Fibroblast of villous mesenchyme (primary cell): ENCODE data around the gene CDKN3. TPM values are rescaled to one million over a fixed set of nuclear protein-coding genes. Genes with fewer than 3 reads are reported as not detected.

Experiments
- DNase-seq: peaks from one replicate; pipeline ENCODE4 v3.0.0-alpha.2; 2010; ENCODE audit warnings: low read depth
- H3K4me3 ChIP-seq: 2 replicates; pipeline ENCODE4 v1.5.1; 2011; ENCODE audit warnings: low read depth, mild to moderate bottlenecking, low read length
- CTCF ChIP-seq: IDR thresholded peaks from 2 replicates; pipeline ENCODE4 v1.5.1; 2012; ENCODE audit warnings: low read depth, mild to moderate bottlenecking, low read length; ENCODE audit not compliant: insufficient read depth
- total RNA-seq: library from RNA; depleted of rRNA; stranded (reverse); fragments of >200 nt; gene quantifications from 2 replicates; pipeline ENCODE4 v1.2.3, GENCODE V29; 2012

Gene CDKN3
- total RNA-seq, 1 donor: 42.7 TPM

- no peak for DNase-seq
- H3K4me3 ChIP-seq: no peak overlapping the region
- TF ChIP-seq CTCF: no peak
Observed at GRCh38 chr14:54362089-54362504, 34.7 kb upstream of the CDKN3 start.

- H3K4me3 ChIP-seq: no peak overlapping the region
- TF ChIP-seq CTCF: no peak
- DNase-seq: peak; percentile 18
Observed at GRCh38 chr14:54362759-54363437, 33.9 kb upstream of the CDKN3 start.

- TF ChIP-seq CTCF: no peak
- peak; percentile 35 for DNase-seq
- H3K4me3 ChIP-seq: no peak overlapping the region
Observed at GRCh38 chr14:54364555-54365415, 32.0 kb upstream of the CDKN3 start.

GRCh38 chr14:54366736-54367735 is 29.8 kb upstream of the CDKN3 start:
- TF ChIP-seq CTCF: peak; percentile 77
- no peak overlapping the region for H3K4me3 ChIP-seq
- DNase-seq: peak; percentile 81

- no peak for DNase-seq
- TF ChIP-seq CTCF: no peak
- H3K4me3 ChIP-seq: no peak overlapping the region
Observed at GRCh38 chr14:54368291-54368690, 28.5 kb upstream of the CDKN3 start.

GRCh38 chr14:54369343-54369742 is 27.5 kb upstream of the CDKN3 start:
- H3K4me3 ChIP-seq: no peak overlapping the region
- DNase-seq: no peak
- TF ChIP-seq CTCF: no peak
